Naive thymus-derived CD8-positive, alpha-beta T cell (primary cell): Measurements from ENCODE around the gene ASCC1. TPM values are rescaled to one million over a fixed set of nuclear protein-coding genes. Genes with fewer than 3 reads are reported as not detected.
A peak's percentile ranks its signal among the peaks of the same experiment; 100 is the strongest.
"Not testable (repeated sequence)": the region's sequence is repeated elsewhere in the genome, so short reads cannot be mapped to it uniquely, and the experiment has no call there.

ENCODE experiments used
- ATAC-seq, 2 donors: fragments of 150-1000 bp; cut with Tn5 transposase in 1 of 2; sonication (Bioruptor Pico), chemical (Tn5 transposase) in 1 of 2; 1 replicate in 1 of 2; 2 replicates in 1 of 2; pipeline ENCODE4 v1.10.0; 2021; ENCODE audit warnings: mild to moderate bottlenecking in 2 of 2, moderate library complexity in 2 of 2
- POLR2A ChIA-PET: fragments of 350-600 bp; sonication (Branson Sonifier 250); formaldehyde crosslinking; loops from one replicate; lab custom pipeline; 2021; ENCODE audit warnings: antibody characterized with exemption; lab: Charles Lee
- DNase-seq, 10 donors: peaks; one replicate each; pipeline versions ENCODE4 v3.0.0 to v3.0.0-alpha.2; 2020 to 2022
- H3K27ac Mint-ChIP-seq, 10 donors: one replicate each; pipeline ENCODE4 v1.8.0; 2020 to 2022; ENCODE audit warnings: mild to moderate bottlenecking in 10 of 10, mixed read lengths in 10 of 10, moderate library complexity in 4 of 10, inconsistent platforms in 1 of 10
- H3K27me3 Mint-ChIP-seq, 5 donors: one replicate each; pipeline ENCODE4 v1.8.0; 2021 to 2022; ENCODE audit warnings: mixed read lengths in 5 of 5
- H3K36me3 Mint-ChIP-seq, 3 donors: one replicate each; pipeline ENCODE4 v1.8.0; 2020 to 2022; ENCODE audit warnings: mixed read lengths in 3 of 3, mild to moderate bottlenecking in 2 of 3, inconsistent platforms in 1 of 3
- H3K4me1 Mint-ChIP-seq, 4 donors: one replicate each; pipeline ENCODE4 v1.8.0; 2021 to 2022; ENCODE audit warnings: mixed read lengths in 4 of 4
- H3K4me3 Mint-ChIP-seq, 10 donors: one replicate each; pipeline ENCODE4 v1.8.0; 2020 to 2022; ENCODE audit warnings: mild to moderate bottlenecking in 10 of 10, mixed read lengths in 10 of 10, moderate library complexity in 6 of 10, inconsistent platforms in 1 of 10
- H3K9me3 Mint-ChIP-seq, 9 donors: one replicate each; pipeline ENCODE4 v1.8.0; 2020 to 2022; ENCODE audit warnings: mixed read lengths in 9 of 9, mild to moderate bottlenecking in 3 of 9, inconsistent platforms in 1 of 9, moderate library complexity in 1 of 9
- polyA plus RNA-seq, 3 donors: library from polyadenylated mRNA; unstranded; fragments of 300-500 nt; fragmentation: Illumina TruSeq; gene quantifications; one replicate each; pipeline ENCODE4 v1.2.3, GENCODE V29; 2021
- total RNA-seq, 8 experiments: library from RNA in 2 of 8; stranded (reverse) in 2 of 8; gene quantifications; one replicate each; pipeline ENCODE4 v1.2.3 and lab custom pipeline; 2021 to 2026

Gene ASCC1
- total and polyA plus RNA-seq, 5 experiments from 2014 or later, result 21.2 to 44.4 (median 24.7) TPM

GRCh38 chr10:72229261-72230251 is 13.5 kb upstream of the ASCC1 start:
- H3K4me3 Mint-ChIP-seq, result peak overlapping the region in 6 of 10 donors; percentile 7 to 69 (median 45)
- POLR2A ChIA-PET, result interaction anchor here (0.6 to 1.7 kb wide), 9 partner anchors 9 to 333 kb away, joined by 3 to 4 read pairs (median 4); no protein-coding TSS in a partner anchor
- no peaks in the 10 kb centered on the region for H3K27me3 Mint-ChIP-seq
- DNase-seq (no peak), ATAC-seq (no peak)
- H3K4me1 Mint-ChIP-seq, result peaks cover 18 to 51% (median 47%) of the 10 kb centered on the region in 4 donors
- peak overlapping the region; percentile 30 to 88 (median 66) for H3K27ac Mint-ChIP-seq
- H3K36me3 Mint-ChIP-seq, result peaks cover 4 to 76% (median 15%) of the 10 kb centered on the region in 3 donors
- no peaks in the 10 kb centered on the region for H3K9me3 Mint-ChIP-seq

GRCh38 chr10:72228318-72228751 is 12.3 kb upstream of the ASCC1 start:
- POLR2A ChIA-PET, result interaction anchor here (1.0 kb wide), 1 partner anchor 83 kb away, joined by 4 read pairs; no protein-coding TSS in a partner anchor
- H3K4me3 Mint-ChIP-seq, result peak overlapping the region in 8 of 10 donors; percentile 4 to 47 (median 20)
- peak overlapping the region in 9 of 10 donors; percentile 28 to 92 (median 71) for H3K27ac Mint-ChIP-seq
- DNase-seq, result no peak
- peaks cover 4 to 76% (median 20%) of the 10 kb centered on the region in 3 donors for H3K36me3 Mint-ChIP-seq
- no peaks in the 10 kb centered on the region for H3K27me3 Mint-ChIP-seq
- H3K9me3 Mint-ChIP-seq, result no peaks in the 10 kb centered on the region
- no peak for ATAC-seq
- H3K4me1 Mint-ChIP-seq, result peaks cover 24 to 62% (median 59%) of the 10 kb centered on the region in 4 donors

- no peak for DNase-seq
- Mint-ChIP-seq H3K4me1 (peaks cover 24 to 63% (median 62%) of the 10 kb centered on the region in 4 donors), H3K36me3 (peaks cover 4 to 73% (median 16%) of the 10 kb centered on the region in 3 donors), H3K9me3 (no peaks in the 10 kb centered on the region), H3K27ac (peak overlapping the region in 8 of 10 donors; percentile 20 to 87 (median 63)), H3K4me3 (peak overlapping the region in 3 of 10 donors; percentile 6 to 41 (median 11)), H3K27me3 (no peaks in the 10 kb centered on the region)
- POLR2A ChIA-PET, result no interaction called here
- no peak for ATAC-seq
Observed at GRCh38 chr10:72227826-72228225, 11.8 kb upstream of the ASCC1 start.

GRCh38 chr10:72226418-72227027 is 10.4 kb upstream of the ASCC1 start:
- Mint-ChIP-seq H3K27me3 (no peaks in the 10 kb centered on the region), H3K36me3 (peaks cover 4 to 66% (median 17%) of the 10 kb centered on the region in 3 donors), H3K27ac (peak overlapping the region; percentile 7 to 87 (median 65)), H3K4me3 (peak overlapping the region in 7 of 10 donors; percentile 14 to 77 (median 39)), H3K4me1 (peaks cover 24 to 68% (median 67%) of the 10 kb centered on the region in 4 donors), H3K9me3 (no peaks in the 10 kb centered on the region)
- ATAC-seq (no peak), DNase-seq (no peak)
- POLR2A ChIA-PET, result interaction anchor here (0.6 to 2.7 kb wide), 6 partner anchors 11 to 138 kb away, joined by 3 to 17 read pairs (median 5); partner anchors contain the start of genes ANAPC16, ASCC1 and SPOCK2

GRCh38 chr10:72224191-72224590 is 8.1 kb upstream of the ASCC1 start:
- Mint-ChIP-seq H3K36me3 (peaks cover 0 to 62% (median 12%) of the 10 kb centered on the region in 3 donors), H3K4me3 (peak overlapping the region in 6 of 10 donors; percentile 1 to 69 (median 25)), H3K27ac (peak overlapping the region in 8 of 10 donors; percentile 14 to 87 (median 65)), H3K4me1 (peaks cover 17 to 64% (median 60%) of the 10 kb centered on the region in 4 donors)
- not testable (repeated sequence) for H3K27me3 Mint-ChIP-seq, DNase-seq, H3K9me3 Mint-ChIP-seq, ATAC-seq
- POLR2A ChIA-PET, result interaction anchor here (0.7 to 1.6 kb wide), 6 partner anchors 12 to 143 kb away, joined by 3 to 6 read pairs (median 3); no protein-coding TSS in a partner anchor

- Mint-ChIP-seq H3K36me3 (peaks cover 0 to 64% (median 12%) of the 10 kb centered on the region in 3 donors), H3K4me3 (peak overlapping the region in 8 of 10 donors; percentile 24 to 69 (median 55)), H3K4me1 (peaks cover 20 to 66% (median 60%) of the 10 kb centered on the region in 4 donors), H3K27ac (peak overlapping the region; percentile 48 to 91 (median 81)), H3K9me3 (no peaks in the 10 kb centered on the region), H3K27me3 (no peaks in the 10 kb centered on the region)
- no peak for DNase-seq
- ATAC-seq, result no peak
- POLR2A ChIA-PET, result interaction anchor here (0.7 to 1.6 kb wide), 8 partner anchors 12 to 142 kb away, joined by 3 to 10 read pairs (median 4); no protein-coding TSS in a partner anchor
Observed at GRCh38 chr10:72223743-72224101, 7.6 kb upstream of the ASCC1 start.

- H3K27ac Mint-ChIP-seq, result no peak overlapping the region
- POLR2A ChIA-PET, result interaction anchor here (0.6 to 2.2 kb wide), 7 partner anchors 58 to 504 kb away, joined by 3 to 9 read pairs (median 3); no protein-coding TSS in a partner anchor
- DNase-seq (no peak), ATAC-seq (no peak)
- peaks cover 13 to 67% (median 54%) of the 10 kb centered on the region in 4 donors for H3K4me1 Mint-ChIP-seq
- no peaks in the 10 kb centered on the region for H3K27me3 Mint-ChIP-seq
- no peaks in the 10 kb centered on the region for H3K9me3 Mint-ChIP-seq
- H3K4me3 Mint-ChIP-seq, result no peak overlapping the region
- H3K36me3 Mint-ChIP-seq, result peaks cover 0 to 46% (median 11%) of the 10 kb centered on the region in 3 donors
Observed at GRCh38 chr10:72221278-72221677, 5.2 kb upstream of the ASCC1 start.

- Mint-ChIP-seq H3K27ac (peak overlapping the region in 8 of 10 donors; percentile 25 to 99 (median 74)), H3K9me3 (no peaks in the 10 kb centered on the region), H3K27me3 (no peaks in the 10 kb centered on the region), H3K4me3 (peak overlapping the region in 5 of 10 donors; percentile 10 to 44 (median 40)), H3K36me3 (peaks cover 0 to 44% (median 11%) of the 10 kb centered on the region in 3 donors), H3K4me1 (peaks cover 15 to 68% (median 55%) of the 10 kb centered on the region in 4 donors)
- POLR2A ChIA-PET, result interaction anchor here (0.6 to 2.2 kb wide), 9 partner anchors 9 to 504 kb away, joined by 3 to 9 read pairs (median 4); no protein-coding TSS in a partner anchor
- DNase-seq, result no peak
- ATAC-seq, result no peak
Observed at GRCh38 chr10:72220637-72221036, 4.6 kb upstream of the ASCC1 start.

GRCh38 chr10:72219235-72219814 is 3.2 kb upstream of the ASCC1 start:
- Mint-ChIP-seq H3K4me1 (peaks cover 17 to 72% (median 60%) of the 10 kb centered on the region in 4 donors), H3K9me3 (no peaks in the 10 kb centered on the region), H3K27me3 (no peaks in the 10 kb centered on the region), H3K27ac (peak overlapping the region; percentile 82 to 99 (median 93)), H3K36me3 (peaks cover 0 to 36% (median 11%) of the 10 kb centered on the region in 3 donors), H3K4me3 (peak overlapping the region; percentile 64 to 100 (median 83))
- DNase-seq (no peak), ATAC-seq (no peak)
- POLR2A ChIA-PET, result interaction anchor here (0.5 to 2.3 kb wide), 19 partner anchors 11 to 151 kb away, joined by 3 to 10 read pairs (median 4); partner anchors contain the start of gene SPOCK2

- ATAC-seq (peak in 1 of 2 donors; percentile 22), DNase-seq (peak in 4 of 10 donors; percentile 23 to 44 (median 34))
- Mint-ChIP-seq H3K36me3 (peaks cover 0 to 30% (median 6%) of the 10 kb centered on the region in 3 donors), H3K4me3 (peak overlapping the region; percentile 64 to 100 (median 83)), H3K27me3 (no peaks in the 10 kb centered on the region), H3K9me3 (no peaks in the 10 kb centered on the region), H3K4me1 (peaks cover 15 to 68% (median 57%) of the 10 kb centered on the region in 4 donors), H3K27ac (peak overlapping the region; percentile 82 to 99 (median 93))
- POLR2A ChIA-PET, result interaction anchor here (0.6 to 2.3 kb wide), 20 partner anchors 10 to 160 kb away, joined by 3 to 10 read pairs (median 3); partner anchors contain the start of genes DDIT4 and SPOCK2
Observed at GRCh38 chr10:72218726-72219125, 2.6 kb upstream of the ASCC1 start.

- peak in 1 of 2 donors; percentile 1 for ATAC-seq
- POLR2A ChIA-PET, result interaction anchor here (0.6 to 2.3 kb wide), 15 partner anchors 24 to 160 kb away, joined by 3 to 10 read pairs (median 3); partner anchors contain the start of genes DDIT4 and SPOCK2
- no peaks in the 10 kb centered on the region for H3K27me3 Mint-ChIP-seq
- no peaks in the 10 kb centered on the region for H3K9me3 Mint-ChIP-seq
- H3K27ac Mint-ChIP-seq, result peak overlapping the region; percentile 82 to 99 (median 93)
- peak overlapping the region; percentile 64 to 100 (median 83) for H3K4me3 Mint-ChIP-seq
- peak in 1 of 10 donors; percentile 3 for DNase-seq
- H3K4me1 Mint-ChIP-seq, result peaks cover 12 to 68% (median 56%) of the 10 kb centered on the region in 4 donors
- peaks cover 0 to 27% (median 6%) of the 10 kb centered on the region in 3 donors for H3K36me3 Mint-ChIP-seq
Observed at GRCh38 chr10:72218325-72218724, 2.2 kb upstream of the ASCC1 start.
